Neuronal stem cell (in vitro differentiated cells): ENCODE results near the gene GALNT17.

Experiments
- DNase-seq: peaks from one replicate; pipeline ENCODE4 v3.0.0-alpha.2; 2013; ENCODE audit warnings: low spot score
- H2AFZ ChIP-seq: one replicate; pipeline ENCODE4 v1.6.1; 2013; ENCODE audit warnings: mild to moderate bottlenecking, low read length, inconsistent platforms
- H2AK5ac ChIP-seq: 2 replicates; pipeline ENCODE4 v1.6.1; 2013; ENCODE audit warnings: low read depth, mild to moderate bottlenecking, inconsistent platforms, low read length, moderate library complexity, mixed read lengths
- H2BK120ac ChIP-seq: 2 replicates; pipeline ENCODE4 v1.6.1; 2013; ENCODE audit warnings: low read depth, mild to moderate bottlenecking, inconsistent platforms, low read length, moderate library complexity, mixed read lengths
- H2BK12ac ChIP-seq: one replicate; pipeline ENCODE4 v1.6.1; 2013; ENCODE audit warnings: low read length, inconsistent platforms
- H2BK15ac ChIP-seq: 2 replicates; pipeline ENCODE4 v1.6.1; 2013; ENCODE audit warnings: mild to moderate bottlenecking, low read length, inconsistent platforms, mixed read lengths
- H2BK5ac ChIP-seq: one replicate; pipeline ENCODE4 v1.6.1; 2013; ENCODE audit warnings: inconsistent platforms, mild to moderate bottlenecking, low read length, moderate library complexity
- H3K14ac ChIP-seq: one replicate; pipeline ENCODE4 v1.6.1; 2013; ENCODE audit warnings: low read length, inconsistent platforms
- H3K18ac ChIP-seq: 2 replicates; pipeline ENCODE4 v1.6.1; 2013; ENCODE audit warnings: low read length, inconsistent platforms
- H3K23ac ChIP-seq: 2 replicates; pipeline ENCODE4 v1.6.1; 2013; ENCODE audit warnings: low read depth, mild to moderate bottlenecking, mixed read lengths, low read length, inconsistent platforms; ENCODE audit not compliant: poor library complexity
- H3K27ac ChIP-seq: replicated peaks from 3 replicates; pipeline ENCODE4 v1.5.1; 2013; ENCODE audit warnings: low read length, inconsistent platforms
- H3K27me3 ChIP-seq, 3 experiments: 2 replicates each; pipeline ENCODE4 v1.6.1; 2013; ENCODE audit warnings: low read length in 3 of 3, mild to moderate bottlenecking in 2 of 3, inconsistent platforms in 1 of 3, low read depth in 1 of 3, mixed read lengths in 1 of 3, moderate library complexity in 1 of 3; ENCODE audit not compliant: control insufficient read depth in 3 of 3, insufficient read depth in 3 of 3
- H3K36me3 ChIP-seq, 2 donors: replicated peaks in 1 of 2; 2 replicates each; pipeline ENCODE4 v1.6.1; 2013; ENCODE audit warnings: low read length in 2 of 2; ENCODE audit not compliant: control insufficient read depth in 2 of 2, insufficient read depth in 2 of 2
- H3K4ac ChIP-seq: 2 replicates; pipeline ENCODE4 v1.6.1; 2013; ENCODE audit warnings: inconsistent platforms, mild to moderate bottlenecking, low read length, moderate library complexity
- H3K4me1 ChIP-seq, 2 donors: 1 replicate in 1 of 2; 2 replicates in 1 of 2; pipeline ENCODE4 v1.6.1; 2013; ENCODE audit warnings: low read length in 2 of 2, low read depth in 1 of 2; ENCODE audit not compliant: control insufficient read depth in 2 of 2, insufficient read depth in 1 of 2
- H3K4me2 ChIP-seq: one replicate; pipeline ENCODE4 v1.6.1; 2013; ENCODE audit warnings: mild to moderate bottlenecking, low read length, inconsistent platforms; ENCODE audit not compliant: insufficient read depth, poor library complexity, severe bottlenecking
- H3K4me3 ChIP-seq, 2 donors: 2 replicates each; pipeline ENCODE4 v1.5.1; 2013; ENCODE audit warnings: low read length in 2 of 2, mild to moderate bottlenecking in 2 of 2, inconsistent platforms in 1 of 2, moderate library complexity in 1 of 2
- H3K79me1 ChIP-seq: one replicate; pipeline ENCODE4 v1.6.1; 2013; ENCODE audit warnings: low read depth, mild to moderate bottlenecking, inconsistent platforms, low read length, moderate library complexity
- H3K9ac ChIP-seq: one replicate; pipeline ENCODE4 v1.6.1; 2013; ENCODE audit warnings: mild to moderate bottlenecking, low read depth, low read length, inconsistent platforms; ENCODE audit not compliant: poor library complexity
- H3K9me3 ChIP-seq, 2 donors: replicated peaks in 1 of 2; 2 replicates each; pipeline versions ENCODE3 to v1.6.1; 2013; ENCODE audit warnings: low read length in 2 of 2, mild to moderate bottlenecking in 2 of 2, inconsistent platforms in 1 of 2, low read depth in 1 of 2, mixed read lengths in 1 of 2, moderate library complexity in 1 of 2; ENCODE audit not compliant: control insufficient read depth in 2 of 2, insufficient read depth in 1 of 2
- H4K8ac ChIP-seq: one replicate; pipeline ENCODE4 v1.6.1; 2013; ENCODE audit warnings: low read depth, mild to moderate bottlenecking, inconsistent platforms, low read length, moderate library complexity
- H4K91ac ChIP-seq: one replicate; pipeline ENCODE4 v1.6.1; 2013; ENCODE audit warnings: low read length, low read depth, mild to moderate bottlenecking, inconsistent platforms; ENCODE audit not compliant: poor library complexity
- WGBS, 2 donors: extraction: QIAGEN DNeasy Blood & Tissue Kit; methylation state at CpG; one replicate each; pipeline ENCODE4 v1.1.7; 2013; ENCODE audit warnings: missing lambda C conversion rate in 2 of 2, mixed read lengths in 1 of 2; ENCODE audit not compliant: insufficient read length in 2 of 2, insufficient replicate concordance in 1 of 2; ENCODE audit errors: extremely low coverage in 2 of 2; 5-methylcytosine and 5-hydroxymethylcytosine counted together

GALNT17 gene

DNA sequence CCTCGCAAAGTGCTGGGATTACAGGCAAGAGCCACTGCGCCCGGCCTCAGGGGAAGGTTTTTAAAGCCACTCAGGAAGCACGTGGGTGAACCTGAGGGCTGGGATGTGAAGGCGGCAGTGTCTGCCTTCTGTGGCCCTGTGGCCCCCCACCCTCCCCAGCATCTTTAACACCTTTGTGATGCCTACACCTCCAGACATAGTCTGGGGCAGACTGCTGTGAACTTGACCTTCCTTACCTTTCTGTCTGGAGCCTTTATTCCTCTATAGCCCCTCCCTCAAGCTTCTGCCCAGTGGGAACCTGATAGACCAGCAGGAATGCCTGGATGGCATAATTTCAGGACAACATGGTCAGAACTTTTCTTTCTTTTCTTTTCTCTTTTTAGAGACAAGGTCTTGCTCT, 550.2 kb downstream of the GALNT17 start:
- H3K4me1 ChIP-seq, result peaks cover 6 to 7% of the 10 kb centered on the region in 2 donors
- no peak overlapping the region for H3K4me2 ChIP-seq
- no peak overlapping the region for H3K14ac ChIP-seq
- no peak overlapping the region for H3K23ac ChIP-seq
- peaks cover 0 to 11% (median 0%) of the 10 kb centered on the region in 3 experiments for H3K27me3 ChIP-seq
- H2BK12ac ChIP-seq, result no peak overlapping the region
- H3K9ac ChIP-seq, result no peak overlapping the region
- H4K91ac ChIP-seq, result no peak overlapping the region
- no CpG with 5 or more reads among the region's 5 CpGs for WGBS, 2 donors
- no peak overlapping the region for H2BK15ac ChIP-seq
- no peak overlapping the region for H4K8ac ChIP-seq
- H3K9me3 ChIP-seq, result no peaks in the 10 kb centered on the region
- DNase-seq, result no peak
- peaks cover under 1 to 10% of the 10 kb centered on the region in 2 donors for H3K36me3 ChIP-seq
- H3K18ac ChIP-seq, result no peak overlapping the region
- H2AFZ ChIP-seq, result no peak overlapping the region
- H2AK5ac ChIP-seq, result no peak overlapping the region
- H3K79me1 ChIP-seq, result no peaks in the 10 kb centered on the region
- H2BK120ac ChIP-seq, result no peak overlapping the region
- H3K4me3 ChIP-seq, result no peak overlapping the region
- H3K4ac ChIP-seq, result no peak overlapping the region
- no peak overlapping the region for H3K27ac ChIP-seq
- no peak overlapping the region for H2BK5ac ChIP-seq

DNA sequence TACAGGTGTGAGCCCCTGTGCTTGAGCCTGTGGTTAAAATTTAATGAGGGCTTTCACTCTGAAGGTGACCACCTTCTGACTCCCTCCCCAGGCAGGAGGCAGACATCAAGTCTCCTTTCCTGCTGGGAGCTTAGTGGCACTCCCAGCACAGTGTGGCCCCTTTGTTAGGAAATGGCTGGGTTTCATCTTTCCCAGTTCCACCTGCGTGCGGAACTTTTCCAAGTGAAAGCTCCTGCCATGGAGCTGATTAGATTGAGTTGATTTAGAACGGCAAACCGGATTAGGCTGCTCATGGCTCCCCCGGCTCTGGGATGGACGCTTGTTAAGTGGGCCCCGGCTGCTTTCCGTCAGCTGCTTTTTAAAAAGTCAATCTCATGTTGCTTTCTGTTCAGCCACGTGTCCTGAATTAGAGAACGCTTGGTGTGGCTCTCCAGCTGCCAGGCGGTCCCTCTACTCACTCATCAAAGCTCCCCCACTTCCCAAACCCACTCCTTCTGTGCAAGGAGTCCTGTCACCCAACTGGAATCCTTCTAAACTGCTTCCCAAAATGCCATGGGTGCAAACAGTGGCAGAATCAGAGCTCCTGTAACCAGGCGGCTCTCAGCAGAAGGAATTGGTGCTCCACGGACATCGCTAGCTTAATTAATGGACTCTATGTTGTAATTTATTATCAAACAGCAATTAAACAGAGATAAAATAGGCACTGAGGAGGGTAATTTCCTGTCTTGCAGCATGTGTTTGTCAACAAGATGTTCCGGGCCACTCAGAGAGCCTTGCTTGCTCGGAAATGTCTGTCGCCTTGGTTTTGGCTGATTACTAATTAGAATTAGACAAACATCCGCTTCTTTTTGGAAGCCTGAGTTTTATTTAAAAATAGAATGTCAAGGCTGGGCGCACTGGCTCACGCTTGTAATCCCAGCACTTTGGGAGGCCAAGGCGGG, 551.2 kb downstream of the GALNT17 start:
- Histone ChIP-seq H3K27ac (no peak overlapping the region), H2AFZ (peak overlapping the region; percentile 74), H3K9ac (no peak overlapping the region), H2BK120ac (no peak overlapping the region), H3K14ac (no peak overlapping the region), H2BK15ac (no peak overlapping the region), H3K4me1 (peaks cover 6 to 7% of the 10 kb centered on the region in 2 donors), H3K4ac (no peak overlapping the region), H3K27me3 (peaks cover 0 to 11% (median 0%) of the 10 kb centered on the region in 3 experiments), H2AK5ac (no peak overlapping the region), H3K4me3 (no peak overlapping the region), H3K4me2 (peak overlapping the region; percentile 22), H2BK5ac (no peak overlapping the region), H4K8ac (no peak overlapping the region), H3K79me1 (no peaks in the 10 kb centered on the region), H3K36me3 (peaks cover 0 to 7% of the 10 kb centered on the region in 2 donors), H3K23ac (no peak overlapping the region), H2BK12ac (no peak overlapping the region), H3K9me3 (no peaks in the 10 kb centered on the region), H3K18ac (no peak overlapping the region), H4K91ac (no peak overlapping the region)
- DNase-seq, result peak; percentile 48
- no CpG with 5 or more reads among the region's 21 CpGs for WGBS, 2 donors

DNA sequence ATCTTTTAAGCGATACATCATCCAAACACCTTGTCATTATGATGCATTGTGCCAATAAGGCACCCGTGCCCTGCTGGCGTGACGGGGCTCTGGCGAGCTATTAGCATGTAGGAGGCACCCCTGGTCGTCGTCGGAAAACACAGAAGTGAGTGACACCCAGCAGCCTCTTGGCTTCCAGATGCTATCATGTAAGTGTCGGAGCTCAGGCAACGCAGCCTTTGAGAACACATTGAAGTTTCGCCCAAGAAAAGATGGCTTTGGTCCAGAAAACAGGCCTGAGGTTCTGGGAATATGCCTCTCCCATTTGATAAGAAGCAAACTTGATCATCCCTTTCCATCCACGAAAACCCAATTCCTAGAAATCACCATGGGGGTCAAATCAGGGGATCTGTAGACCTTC, 555.3 kb downstream of the GALNT17 start:
- no peak overlapping the region for H3K27ac ChIP-seq
- H3K4ac ChIP-seq, result no peak overlapping the region
- H2AK5ac ChIP-seq, result no peak overlapping the region
- no peak for DNase-seq
- H3K4me1 ChIP-seq, result peaks cover 9 to 19% of the 10 kb centered on the region in 2 donors
- no peaks in the 10 kb centered on the region for H3K9me3 ChIP-seq
- H3K14ac ChIP-seq, result no peak overlapping the region
- no peak overlapping the region for H4K8ac ChIP-seq
- no CpG with 5 or more reads among the region's 12 CpGs for WGBS, 2 donors
- no peak overlapping the region for H3K9ac ChIP-seq
- H2AFZ ChIP-seq, result no peak overlapping the region
- H4K91ac ChIP-seq, result no peak overlapping the region
- H2BK15ac ChIP-seq, result no peak overlapping the region
- no peak overlapping the region for H2BK120ac ChIP-seq
- no peaks in the 10 kb centered on the region for H3K79me1 ChIP-seq
- H3K4me2 ChIP-seq, result no peak overlapping the region
- H2BK12ac ChIP-seq, result no peak overlapping the region
- H3K4me3 ChIP-seq, result no peak overlapping the region
- H3K23ac ChIP-seq, result no peak overlapping the region
- no peaks in the 10 kb centered on the region for H3K36me3 ChIP-seq
- H3K18ac ChIP-seq, result no peak overlapping the region
- no peak overlapping the region for H2BK5ac ChIP-seq
- peaks cover 0 to 3% (median 0%) of the 10 kb centered on the region in 3 experiments for H3K27me3 ChIP-seq

DNA sequence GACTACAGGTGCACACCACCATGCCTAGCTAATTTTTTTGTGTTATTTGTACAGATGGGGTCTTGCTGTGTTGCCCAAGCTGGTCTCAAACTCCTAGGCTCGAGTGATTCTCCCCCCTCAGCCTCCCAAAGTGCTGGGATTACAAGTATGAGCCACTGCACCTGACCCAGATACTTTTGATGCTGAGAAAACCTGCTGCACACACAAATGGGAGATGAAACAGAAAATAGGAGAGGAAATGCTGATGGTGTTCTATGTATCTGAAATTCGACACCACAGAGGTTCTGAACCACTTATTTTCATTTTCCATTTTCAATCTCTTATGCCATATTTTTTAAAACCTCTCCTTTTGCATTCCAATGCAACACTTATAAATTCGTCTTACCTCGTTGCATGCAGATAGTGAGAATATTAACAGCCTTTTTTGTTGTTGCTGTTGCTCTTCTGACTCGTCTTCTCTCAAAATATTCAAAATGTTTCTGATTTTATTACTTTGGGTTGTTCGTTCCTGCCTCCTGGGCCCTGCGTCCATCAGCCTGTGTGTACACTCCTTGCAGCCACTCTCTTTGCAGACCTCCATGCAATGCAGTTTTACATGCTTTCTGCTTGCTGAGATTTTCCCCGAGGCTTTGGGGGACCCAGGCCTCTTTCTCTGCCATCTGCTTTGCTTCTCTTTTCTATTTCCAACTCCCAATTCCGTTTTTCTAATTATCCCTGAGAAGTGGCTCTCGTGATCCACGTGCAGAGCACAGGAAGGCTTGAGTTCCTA, 556.1 kb downstream of the GALNT17 start:
- Histone ChIP-seq H3K4me2 (no peak overlapping the region), H3K36me3 (no peaks in the 10 kb centered on the region), H3K4me3 (no peak overlapping the region), H3K27me3 (peaks cover 0 to 3% (median 0%) of the 10 kb centered on the region in 3 experiments), H2BK5ac (no peak overlapping the region), H2AFZ (no peak overlapping the region), H3K9ac (no peak overlapping the region), H2AK5ac (no peak overlapping the region), H3K4me1 (peaks cover 7 to 16% of the 10 kb centered on the region in 2 donors), H2BK15ac (no peak overlapping the region), H3K4ac (no peak overlapping the region), H4K91ac (no peak overlapping the region), H3K79me1 (no peaks in the 10 kb centered on the region), H3K9me3 (no peaks in the 10 kb centered on the region), H3K18ac (no peak overlapping the region), H3K27ac (no peak overlapping the region), H3K14ac (no peak overlapping the region), H2BK120ac (no peak overlapping the region), H2BK12ac (no peak overlapping the region), H3K23ac (no peak overlapping the region), H4K8ac (no peak overlapping the region)
- no peak for DNase-seq
- WGBS, 2 donors, result 100% methylated on average over 2 of the region's 11 CpGs; no CpG with 5 or more reads in 1 of the 2 donors
